ENCODE data around the gene HAO2. TPM values are rescaled to one million over a fixed set of nuclear protein-coding genes. Genes with fewer than 3 reads are reported as not detected.

The HAO2 gene
- total and polyA plus RNA-seq, 2 donors (not counting 3 experiments of a cell fraction or from before 2014, with no cell fraction given): not detected

DNA sequence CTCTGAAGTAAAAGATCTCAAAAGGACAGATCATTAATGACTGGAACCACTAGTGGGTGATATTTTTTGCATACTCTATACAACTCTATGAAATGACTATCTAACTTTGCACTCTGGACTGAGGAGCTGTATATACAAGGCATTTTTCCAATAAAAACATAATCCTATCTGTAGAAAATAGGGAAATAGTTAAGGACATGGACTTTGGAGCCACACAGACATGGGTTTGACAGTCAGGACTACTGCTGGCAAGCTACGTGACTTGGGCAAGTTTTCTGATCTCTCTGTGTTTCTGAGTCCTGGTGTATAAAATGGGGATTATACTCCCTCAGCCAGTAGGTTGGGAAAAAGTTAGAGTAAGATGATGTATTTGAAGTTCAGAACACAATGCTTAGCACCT lies 25.5 kb downstream of the HAO2 start:
- DNase-seq (ENCODE audit: low read depth, low spot score) (no peak), FAIRE-seq (no peak)
- Histone ChIP-seq H3K9me1 (replicated peaks; ENCODE audit: control insufficient read depth, extremely low read depth, insufficient read depth, low read length) (no peaks in the 10 kb centered on the region), H4K20me1 (replicated peaks; ENCODE audit: control insufficient read depth, extremely low read depth, insufficient read depth, low read length) (no peaks in the 10 kb centered on the region), H3K27me3 (ENCODE audit: control insufficient read depth in 2 of 2, insufficient read depth in 2 of 2, low read length in 2 of 2) (no peaks in the 10 kb centered on the region), H3K4me2 (ENCODE audit: insufficient read depth, low read length) (no peak overlapping the region), H2AFZ (ENCODE audit: low read depth, low read length) (no peak overlapping the region), H3K9me3 (replicated peaks; ENCODE audit: control insufficient read depth, insufficient read depth, low read length) (no peaks in the 10 kb centered on the region), H3K4me1 (ENCODE audit: control insufficient read depth, extremely low read depth, insufficient read depth, low read length) (no peaks in the 10 kb centered on the region), H3K27ac (ENCODE audit: insufficient read depth, low read depth, low read length) (no peak overlapping the region), H3K79me2 (ENCODE audit: control insufficient read depth, insufficient read depth, low read length) (no peaks in the 10 kb centered on the region), H3K4me3 (replicated peaks in 1 of 3; ENCODE audit: insufficient read depth in 1 of 3, low read depth in 1 of 3, low read length in 3 of 3) (no peak overlapping the region), H3K36me3 (ENCODE audit: control insufficient read depth in 2 of 2, extremely low read depth in 1 of 2, insufficient read depth in 2 of 2, low read length in 2 of 2) (no peaks in the 10 kb centered on the region), H3K9ac (replicated peaks; ENCODE audit: extremely low read depth, insufficient read depth, low read length) (no peak overlapping the region)
- intact Hi-C loops (cut with micrococcal nuclease): no loop called here
- TF ChIP-seq FOS (IDR thresholded peaks at IDR 0.05; ENCODE audit: borderline replicate concordance, insufficient read depth, low read length) (no peak), POLR2AphosphoS5 (IDR thresholded peaks at IDR 0.05; ENCODE audit: insufficient read depth, low read depth, low read length) (no peak), EZH2 (IDR thresholded peaks at IDR 0.05; ENCODE audit: borderline replicate concordance, low read depth, low read length, severe bottlenecking) (no peak), GATA2 (IDR thresholded peaks at IDR 0.05; ENCODE audit: insufficient read depth, insufficient read length, low read depth, low read length) (no peak), MYC (IDR thresholded peaks at IDR 0.05; ENCODE audit: low read depth, low read length) (no peak), POLR2A (IDR thresholded peaks at IDR 0.05; ENCODE audit: low read depth, low read length) (no peak), JUN (IDR thresholded peaks at IDR 0.05; ENCODE audit: borderline replicate concordance, insufficient read depth, insufficient read length, low read depth) (no peak)
- TF ChIP-seq, protein P1, sequence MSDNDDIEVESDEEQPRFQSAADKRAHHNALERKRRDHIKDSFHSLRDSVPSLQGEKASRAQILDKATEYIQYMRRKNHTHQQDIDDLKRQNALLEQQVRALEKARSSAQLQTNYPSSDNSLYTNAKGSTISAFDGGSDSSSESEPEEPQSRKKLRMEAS (IDR thresholded peaks at IDR 0.05; ENCODE audit: insufficient read depth, insufficient read length): no peak
- TF ChIP-seq, protein P2, sequence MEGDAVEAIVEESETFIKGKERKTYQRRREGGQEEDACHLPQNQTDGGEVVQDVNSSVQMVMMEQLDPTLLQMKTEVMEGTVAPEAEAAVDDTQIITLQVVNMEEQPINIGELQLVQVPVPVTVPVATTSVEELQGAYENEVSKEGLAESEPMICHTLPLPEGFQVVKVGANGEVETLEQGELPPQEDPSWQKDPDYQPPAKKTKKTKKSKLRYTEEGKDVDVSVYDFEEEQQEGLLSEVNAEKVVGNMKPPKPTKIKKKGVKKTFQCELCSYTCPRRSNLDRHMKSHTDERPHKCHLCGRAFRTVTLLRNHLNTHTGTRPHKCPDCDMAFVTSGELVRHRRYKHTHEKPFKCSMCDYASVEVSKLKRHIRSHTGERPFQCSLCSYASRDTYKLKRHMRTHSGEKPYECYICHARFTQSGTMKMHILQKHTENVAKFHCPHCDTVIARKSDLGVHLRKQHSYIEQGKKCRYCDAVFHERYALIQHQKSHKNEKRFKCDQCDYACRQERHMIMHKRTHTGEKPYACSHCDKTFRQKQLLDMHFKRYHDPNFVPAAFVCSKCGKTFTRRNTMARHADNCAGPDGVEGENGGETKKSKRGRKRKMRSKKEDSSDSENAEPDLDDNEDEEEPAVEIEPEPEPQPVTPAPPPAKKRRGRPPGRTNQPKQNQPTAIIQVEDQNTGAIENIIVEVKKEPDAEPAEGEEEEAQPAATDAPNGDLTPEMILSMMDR (IDR thresholded peaks at IDR 0.05; ENCODE audit: extremely low read depth in 1 of 2, insufficient read depth in 1 of 2, low read depth in 1 of 2, low read length in 2 of 2): no peak
- ChIA-PET POLR2A (no interaction called here), CTCF (no interaction called here)
- dilution Hi-C loops (cut with MboI; ENCODE audit: extremely low pct_ligation_motif_present, low sequenced_read_pairs): no loop called here
- no TSS peak for BruUV-seq (replicated peaks)

Data from endothelial cell of umbilical vein (primary cell).